Measurements from ENCODE around the gene CPB2.

The CPB2 gene

DNA sequence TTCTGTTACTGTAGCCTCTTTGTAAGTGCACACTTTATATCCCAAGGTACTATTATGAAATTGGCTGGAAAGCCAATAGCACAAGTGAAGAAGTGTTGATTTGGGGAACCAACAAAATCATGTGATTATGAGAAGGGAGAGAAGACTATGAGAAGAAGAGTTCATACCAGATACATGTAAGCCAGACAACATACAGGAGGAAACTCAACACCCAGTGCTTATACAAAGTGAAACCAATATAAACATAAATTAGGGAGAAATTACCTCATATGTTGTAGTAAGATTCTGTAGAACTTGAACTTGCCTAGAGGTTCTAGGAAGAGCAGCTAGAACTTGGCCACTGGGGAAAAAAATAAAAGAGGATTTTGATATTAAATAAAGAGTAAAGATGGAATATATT lies 17.4 kb downstream of the CPB2 start:
- TF ChIP-seq, protein P1, sequence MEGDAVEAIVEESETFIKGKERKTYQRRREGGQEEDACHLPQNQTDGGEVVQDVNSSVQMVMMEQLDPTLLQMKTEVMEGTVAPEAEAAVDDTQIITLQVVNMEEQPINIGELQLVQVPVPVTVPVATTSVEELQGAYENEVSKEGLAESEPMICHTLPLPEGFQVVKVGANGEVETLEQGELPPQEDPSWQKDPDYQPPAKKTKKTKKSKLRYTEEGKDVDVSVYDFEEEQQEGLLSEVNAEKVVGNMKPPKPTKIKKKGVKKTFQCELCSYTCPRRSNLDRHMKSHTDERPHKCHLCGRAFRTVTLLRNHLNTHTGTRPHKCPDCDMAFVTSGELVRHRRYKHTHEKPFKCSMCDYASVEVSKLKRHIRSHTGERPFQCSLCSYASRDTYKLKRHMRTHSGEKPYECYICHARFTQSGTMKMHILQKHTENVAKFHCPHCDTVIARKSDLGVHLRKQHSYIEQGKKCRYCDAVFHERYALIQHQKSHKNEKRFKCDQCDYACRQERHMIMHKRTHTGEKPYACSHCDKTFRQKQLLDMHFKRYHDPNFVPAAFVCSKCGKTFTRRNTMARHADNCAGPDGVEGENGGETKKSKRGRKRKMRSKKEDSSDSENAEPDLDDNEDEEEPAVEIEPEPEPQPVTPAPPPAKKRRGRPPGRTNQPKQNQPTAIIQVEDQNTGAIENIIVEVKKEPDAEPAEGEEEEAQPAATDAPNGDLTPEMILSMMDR (IDR thresholded peaks at IDR 0.05; ENCODE audit: low read depth, low read length, missing control alignments), result no peak
- in situ Hi-C loops (cut with HindIII; ENCODE audit: low pct_ligation_motif_present, low sequenced_read_pairs), result no loop called here
- no peak for DNase-seq
- Histone ChIP-seq H3K27me3 (replicated peaks) (no peaks in the 10 kb centered on the region), H3K4me3 (ENCODE audit: low read depth, low read length) (no peak overlapping the region), H3K27ac (no peak overlapping the region), H3K36me3 (replicated peaks) (no peaks in the 10 kb centered on the region)

DNA sequence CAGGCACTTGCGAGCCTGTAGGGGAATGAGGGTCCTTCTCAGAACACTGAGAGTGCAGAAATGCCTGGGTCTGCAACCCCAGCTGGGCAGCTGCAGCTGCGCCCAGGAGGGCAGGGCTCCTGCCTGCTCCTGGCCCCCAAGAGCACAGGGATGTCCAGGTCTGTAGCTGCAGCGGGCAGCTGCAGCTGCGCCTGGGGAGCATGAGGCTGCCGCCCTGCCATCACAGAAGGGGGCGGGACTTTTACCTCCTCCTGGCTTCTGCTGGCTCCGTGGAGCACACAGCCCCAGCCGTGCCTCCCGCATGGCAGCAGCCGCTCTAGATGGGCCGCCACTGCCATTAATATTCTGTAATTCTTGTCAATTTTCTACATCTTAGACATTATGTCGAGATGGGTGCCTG lies 17.8 kb downstream of the CPB2 start:
- Histone ChIP-seq H3K27ac (no peak overlapping the region), H3K36me3 (replicated peaks) (no peaks in the 10 kb centered on the region), H3K27me3 (replicated peaks) (no peaks in the 10 kb centered on the region), H3K4me3 (ENCODE audit: low read depth, low read length) (no peak overlapping the region)
- TF ChIP-seq, protein P1 (IDR thresholded peaks at IDR 0.05; ENCODE audit: low read depth, low read length, missing control alignments), result no peak
- in situ Hi-C loops (cut with HindIII; ENCODE audit: low pct_ligation_motif_present, low sequenced_read_pairs), result no loop called here
- no peak for DNase-seq

DNA sequence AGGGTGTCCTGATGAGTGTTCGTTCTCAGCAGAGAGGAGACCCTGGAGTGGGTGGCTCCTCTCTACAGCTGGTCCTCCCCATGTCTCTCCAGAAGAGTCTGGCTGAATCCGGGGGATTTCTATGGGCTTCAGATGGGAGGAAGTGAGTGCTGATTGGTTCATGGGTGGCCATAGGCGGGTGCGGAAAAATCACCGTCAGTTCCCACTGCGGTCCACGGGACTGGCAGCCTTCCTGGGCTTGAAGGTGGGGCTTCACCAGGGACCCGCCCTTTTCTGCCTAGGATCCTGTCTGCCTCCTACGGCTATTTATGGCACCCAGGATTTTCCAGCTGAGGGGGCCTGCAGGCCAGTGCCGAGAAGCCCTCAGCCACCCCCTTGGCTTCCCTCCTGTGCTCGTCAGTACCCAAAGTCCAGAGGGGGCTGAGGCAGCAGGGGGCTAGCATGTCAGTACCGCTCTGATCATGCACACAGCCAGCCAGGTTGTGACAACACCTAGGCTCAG lies 18.4 kb downstream of the CPB2 start:
- no peaks in the 10 kb centered on the region for H3K36me3 ChIP-seq (replicated peaks)
- no peak overlapping the region for H3K4me3 ChIP-seq (ENCODE audit: low read depth, low read length)
- TF ChIP-seq, protein P1 (IDR thresholded peaks at IDR 0.05; ENCODE audit: low read depth, low read length, missing control alignments), result no peak
- no peaks in the 10 kb centered on the region for H3K27me3 ChIP-seq (replicated peaks)
- no peak for DNase-seq
- no peak overlapping the region for H3K27ac ChIP-seq
- in situ Hi-C loops (cut with HindIII; ENCODE audit: low pct_ligation_motif_present, low sequenced_read_pairs), result no loop called here

- H3K27ac ChIP-seq, result no peak overlapping the region
- in situ Hi-C loops (cut with HindIII; ENCODE audit: low pct_ligation_motif_present, low sequenced_read_pairs), result no loop called here
- H3K27me3 ChIP-seq (replicated peaks), result no peaks in the 10 kb centered on the region
- H3K4me3 ChIP-seq (ENCODE audit: low read depth, low read length), result no peak overlapping the region
- no peak for DNase-seq
- TF ChIP-seq, protein P1 (IDR thresholded peaks at IDR 0.05; ENCODE audit: low read depth, low read length, missing control alignments), result no peak
- no peaks in the 10 kb centered on the region for H3K36me3 ChIP-seq (replicated peaks)
Observed at GRCh38 chr13:46085737-46086136, 19.1 kb downstream of the CPB2 start.

GRCh38 chr13:46082324-46082723 lies 22.5 kb downstream of the CPB2 start:
- DNase-seq, result no peak
- H3K27me3 ChIP-seq (replicated peaks), result peaks cover 2% of the 10 kb centered on the region
- TF ChIP-seq, protein P1 (IDR thresholded peaks at IDR 0.05; ENCODE audit: low read depth, low read length, missing control alignments), result no peak
- no peak overlapping the region for H3K27ac ChIP-seq
- in situ Hi-C loops (cut with HindIII; ENCODE audit: low pct_ligation_motif_present, low sequenced_read_pairs), result no loop called here
- no peak overlapping the region for H3K4me3 ChIP-seq (ENCODE audit: low read depth, low read length)
- no peaks in the 10 kb centered on the region for H3K36me3 ChIP-seq (replicated peaks)

DNA sequence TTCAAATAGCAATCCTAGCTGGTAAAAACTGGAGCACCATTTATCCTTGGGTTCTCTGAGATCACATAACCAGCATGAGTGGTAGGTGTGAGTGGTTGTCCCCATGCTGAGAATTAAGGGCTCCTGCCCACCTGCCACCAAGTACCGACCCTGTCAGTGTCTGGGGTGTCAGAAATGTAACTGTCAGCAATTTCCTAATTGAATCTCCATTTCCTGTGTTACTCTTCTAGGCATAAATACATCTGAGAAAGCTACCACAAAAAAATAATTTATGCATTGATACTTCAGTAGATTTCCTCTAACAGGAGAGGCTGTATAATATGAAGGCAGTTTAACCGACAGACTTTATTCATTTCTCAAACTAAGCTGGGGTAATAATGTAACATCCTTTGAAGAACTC lies 25.1 kb downstream of the CPB2 start:
- TF ChIP-seq, protein P1 (IDR thresholded peaks at IDR 0.05; ENCODE audit: low read depth, low read length, missing control alignments), result no peak
- in situ Hi-C loops (cut with HindIII; ENCODE audit: low pct_ligation_motif_present, low sequenced_read_pairs), result no loop called here
- no peak for DNase-seq
- Histone ChIP-seq H3K27ac (no peak overlapping the region), H3K4me3 (ENCODE audit: low read depth, low read length) (no peak overlapping the region), H3K27me3 (replicated peaks) (peaks cover 2% of the 10 kb centered on the region), H3K36me3 (replicated peaks) (no peaks in the 10 kb centered on the region)
